Measurements from ENCODE around the gene LASP1NB.
"Not testable (repeated sequence)": the region's sequence is repeated elsewhere in the genome, so short reads cannot be mapped to it uniquely, and the experiment has no call there.

The LASP1NB gene

DNA sequence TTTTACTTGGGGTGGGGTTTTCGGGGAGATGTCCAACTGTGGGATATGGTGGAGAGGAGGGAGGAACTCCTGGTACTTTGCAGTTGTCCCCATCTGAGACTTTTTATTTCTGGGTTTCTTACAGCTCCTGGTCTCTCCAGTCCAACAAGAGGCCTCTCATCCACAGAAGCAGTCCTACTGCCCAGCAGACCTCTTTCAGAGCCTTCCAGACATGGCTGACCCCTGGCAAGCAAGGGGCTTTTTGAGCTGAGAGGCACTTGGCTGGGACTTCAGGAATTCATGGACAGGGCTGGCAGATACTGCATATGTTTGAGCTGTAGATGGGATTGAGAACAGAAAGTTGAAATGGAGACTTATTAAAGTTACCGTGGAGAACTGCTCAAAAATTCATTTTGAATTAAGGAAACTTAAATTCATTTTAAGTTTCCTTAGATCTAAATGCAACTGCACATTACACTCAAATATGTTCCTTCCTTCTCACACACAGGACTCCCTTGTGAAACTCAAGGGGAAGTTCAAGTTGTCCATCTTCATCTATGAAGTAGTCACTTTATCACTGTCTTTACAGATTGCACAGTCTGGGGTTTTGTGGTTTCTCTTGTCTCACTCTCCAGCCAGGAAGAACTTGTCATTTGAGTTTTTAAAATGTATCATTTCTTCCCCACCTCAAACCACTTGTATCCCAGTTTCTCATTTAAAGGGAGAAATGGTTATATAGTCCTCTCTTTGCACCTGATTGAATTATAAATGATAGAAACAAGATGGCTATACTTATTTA is 1.1 kb downstream of the LASP1NB start:
- H3K9me3 Mint-ChIP-seq, result no peaks in the 10 kb centered on the region
- ChIA-PET CTCF (interaction anchor here (0.7 kb wide), 1 partner anchor 600 kb away, joined by 5 read pairs; no protein-coding TSS in a partner anchor), POLR2A (interaction anchor here (0.7 to 5.1 kb wide), 4 partner anchors 9 to 57 kb away, joined by 3 to 31 read pairs (median 6); partner anchors contain the start of genes FBXO47 and LASP1)
- peak overlapping the region; percentile 3 for H3K27ac Mint-ChIP-seq
- ATAC-seq (ENCODE audit: low read depth) (no peak), DNase-seq (no peak)
- peaks cover 10% of the 10 kb centered on the region for H3K4me1 Mint-ChIP-seq
- TF ChIP-seq, protein P1, sequence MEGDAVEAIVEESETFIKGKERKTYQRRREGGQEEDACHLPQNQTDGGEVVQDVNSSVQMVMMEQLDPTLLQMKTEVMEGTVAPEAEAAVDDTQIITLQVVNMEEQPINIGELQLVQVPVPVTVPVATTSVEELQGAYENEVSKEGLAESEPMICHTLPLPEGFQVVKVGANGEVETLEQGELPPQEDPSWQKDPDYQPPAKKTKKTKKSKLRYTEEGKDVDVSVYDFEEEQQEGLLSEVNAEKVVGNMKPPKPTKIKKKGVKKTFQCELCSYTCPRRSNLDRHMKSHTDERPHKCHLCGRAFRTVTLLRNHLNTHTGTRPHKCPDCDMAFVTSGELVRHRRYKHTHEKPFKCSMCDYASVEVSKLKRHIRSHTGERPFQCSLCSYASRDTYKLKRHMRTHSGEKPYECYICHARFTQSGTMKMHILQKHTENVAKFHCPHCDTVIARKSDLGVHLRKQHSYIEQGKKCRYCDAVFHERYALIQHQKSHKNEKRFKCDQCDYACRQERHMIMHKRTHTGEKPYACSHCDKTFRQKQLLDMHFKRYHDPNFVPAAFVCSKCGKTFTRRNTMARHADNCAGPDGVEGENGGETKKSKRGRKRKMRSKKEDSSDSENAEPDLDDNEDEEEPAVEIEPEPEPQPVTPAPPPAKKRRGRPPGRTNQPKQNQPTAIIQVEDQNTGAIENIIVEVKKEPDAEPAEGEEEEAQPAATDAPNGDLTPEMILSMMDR (IDR thresholded peaks at IDR 0.05), result no peak
- no peak overlapping the region for H3K4me3 Mint-ChIP-seq
- H3K27me3 Mint-ChIP-seq, result no peaks in the 10 kb centered on the region
- intact Hi-C loops (cut with micrococcal nuclease), result no loop called here
- H3K36me3 Mint-ChIP-seq (ENCODE audit: low read depth), result no peaks in the 10 kb centered on the region

DNA sequence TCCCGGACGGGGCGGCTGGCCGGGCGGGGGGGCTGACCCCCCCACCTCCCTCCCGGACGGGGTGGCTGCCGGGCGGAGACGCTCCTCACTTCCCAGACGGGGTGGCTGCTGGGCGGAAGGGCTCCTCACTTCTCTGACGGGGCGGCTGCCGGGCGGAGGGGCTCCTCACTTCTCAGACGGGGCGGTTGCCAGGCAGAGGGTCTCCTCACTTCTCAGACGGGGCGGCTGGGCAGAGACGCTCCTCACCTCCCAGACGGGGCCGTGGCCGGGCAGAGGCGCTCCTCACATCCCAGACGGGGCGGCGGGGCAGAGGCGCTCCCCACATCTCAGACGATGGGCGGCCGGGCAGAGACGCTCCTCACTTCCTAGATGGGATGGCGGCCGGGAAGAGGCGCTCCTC is 5.4 kb downstream of the LASP1NB start:
- H3K4me1 Mint-ChIP-seq; H3K36me3 Mint-ChIP-seq (ENCODE audit: low read depth); intact Hi-C loops (cut with micrococcal nuclease); H3K9me3 Mint-ChIP-seq; H3K4me3 Mint-ChIP-seq; ATAC-seq (ENCODE audit: low read depth); CTCF ChIA-PET; DNase-seq; H3K27me3 Mint-ChIP-seq; POLR2A ChIA-PET; H3K27ac Mint-ChIP-seq: not testable (repeated sequence)

DNA sequence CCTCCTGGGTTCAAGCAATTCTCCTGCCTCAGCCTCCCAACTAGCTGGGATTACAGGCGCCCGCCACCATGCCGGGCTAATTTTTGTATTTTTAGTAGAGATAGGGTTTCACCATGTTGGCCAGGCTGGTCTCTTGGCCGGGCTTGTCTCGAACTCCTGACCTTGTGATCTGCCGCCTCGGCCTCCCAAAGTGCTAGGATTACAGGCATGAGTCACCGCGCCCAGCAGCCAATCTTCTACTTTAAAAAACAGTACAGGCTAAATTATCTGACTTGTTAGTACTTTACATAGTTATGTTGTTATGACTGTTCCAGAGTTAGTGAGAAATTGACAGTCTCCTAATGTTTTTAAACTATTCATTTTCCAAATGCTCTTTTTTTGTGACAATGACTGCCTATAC is 8.5 kb downstream of the LASP1NB start:
- H3K27me3 Mint-ChIP-seq; H3K4me1 Mint-ChIP-seq; H3K27ac Mint-ChIP-seq; ATAC-seq (ENCODE audit: low read depth); H3K4me3 Mint-ChIP-seq; H3K9me3 Mint-ChIP-seq; DNase-seq; POLR2A ChIA-PET; H3K36me3 Mint-ChIP-seq (ENCODE audit: low read depth); intact Hi-C loops (cut with micrococcal nuclease): not testable (repeated sequence)
- CTCF ChIA-PET, result interaction anchor here (1.6 kb wide), 1 partner anchor 49 kb away, joined by 5 read pairs; no protein-coding TSS in a partner anchor

DNA sequence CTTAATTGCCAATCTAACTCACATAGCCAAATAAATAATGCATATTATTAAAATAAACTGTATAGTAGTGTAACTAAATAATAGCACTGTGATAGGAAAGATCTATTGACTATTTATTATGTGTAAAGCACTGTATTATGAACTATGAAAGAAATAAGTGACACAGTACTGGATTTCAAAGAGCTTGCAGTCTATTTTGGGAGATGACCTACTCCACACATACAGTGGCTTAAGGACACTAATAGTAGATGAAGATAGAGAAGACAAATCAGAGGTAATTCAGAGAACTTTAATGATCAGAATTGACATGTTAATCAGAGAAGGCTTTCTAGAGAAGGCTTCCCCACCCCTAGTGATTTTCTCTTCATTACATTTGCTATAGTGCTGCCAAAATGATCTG is 14.6 kb downstream of the LASP1NB start:
- Mint-ChIP-seq H3K27ac (no peak overlapping the region), H3K27me3 (peaks cover 3% of the 10 kb centered on the region), H3K4me1 (peaks cover 4% of the 10 kb centered on the region), H3K4me3 (no peak overlapping the region), H3K36me3 (ENCODE audit: low read depth) (no peaks in the 10 kb centered on the region), H3K9me3 (no peaks in the 10 kb centered on the region)
- POLR2A ChIA-PET, result interaction anchor here (0.6 kb wide), 1 partner anchor 129 kb away, joined by 8 read pairs; no protein-coding TSS in a partner anchor
- CTCF ChIA-PET, result interaction anchor here (1.2 kb wide), 1 partner anchor 225 kb away, joined by 3 read pairs; no protein-coding TSS in a partner anchor
- DNase-seq, result no peak
- intact Hi-C loops (cut with micrococcal nuclease), result no loop called here
- ATAC-seq (ENCODE audit: low read depth), result no peak
- TF ChIP-seq, protein P1 (IDR thresholded peaks at IDR 0.05), result no peak

DNA sequence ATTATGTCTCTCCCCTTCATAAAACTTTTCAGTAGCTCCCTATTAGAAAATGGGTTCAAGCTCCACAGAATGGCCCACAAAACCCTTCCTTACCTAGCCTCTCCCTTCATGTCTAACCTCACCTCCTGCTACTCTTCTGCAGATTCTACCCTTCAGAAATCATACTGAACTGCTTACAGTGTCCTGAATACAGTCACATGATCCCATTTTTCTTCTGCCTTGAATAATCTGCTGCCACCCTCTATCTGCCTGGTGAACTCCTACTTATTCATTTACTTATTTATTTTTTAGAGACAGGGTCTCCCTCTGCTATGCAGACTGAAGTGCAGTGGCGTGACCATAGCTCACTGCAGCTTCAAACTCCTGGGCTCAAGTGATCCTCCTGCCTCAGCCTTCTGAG is 15.0 kb downstream of the LASP1NB start:
- Mint-ChIP-seq H3K4me1 (peaks cover 4% of the 10 kb centered on the region), H3K27me3 (peaks cover 3% of the 10 kb centered on the region), H3K4me3 (no peak overlapping the region), H3K27ac (no peak overlapping the region), H3K9me3 (no peaks in the 10 kb centered on the region), H3K36me3 (ENCODE audit: low read depth) (no peaks in the 10 kb centered on the region)
- TF ChIP-seq, protein P1 (IDR thresholded peaks at IDR 0.05), result no peak
- POLR2A ChIA-PET, result interaction anchor here (0.6 kb wide), 1 partner anchor 130 kb away, joined by 8 read pairs; no protein-coding TSS in a partner anchor
- intact Hi-C loops (cut with micrococcal nuclease), result no loop called here
- no peak for DNase-seq
- no peak for ATAC-seq (ENCODE audit: low read depth)
- CTCF ChIA-PET, result interaction anchor here (0.6 to 1.2 kb wide), 2 partner anchors 116 to 225 kb away, joined by 3 read pairs; no protein-coding TSS in a partner anchor

DNA sequence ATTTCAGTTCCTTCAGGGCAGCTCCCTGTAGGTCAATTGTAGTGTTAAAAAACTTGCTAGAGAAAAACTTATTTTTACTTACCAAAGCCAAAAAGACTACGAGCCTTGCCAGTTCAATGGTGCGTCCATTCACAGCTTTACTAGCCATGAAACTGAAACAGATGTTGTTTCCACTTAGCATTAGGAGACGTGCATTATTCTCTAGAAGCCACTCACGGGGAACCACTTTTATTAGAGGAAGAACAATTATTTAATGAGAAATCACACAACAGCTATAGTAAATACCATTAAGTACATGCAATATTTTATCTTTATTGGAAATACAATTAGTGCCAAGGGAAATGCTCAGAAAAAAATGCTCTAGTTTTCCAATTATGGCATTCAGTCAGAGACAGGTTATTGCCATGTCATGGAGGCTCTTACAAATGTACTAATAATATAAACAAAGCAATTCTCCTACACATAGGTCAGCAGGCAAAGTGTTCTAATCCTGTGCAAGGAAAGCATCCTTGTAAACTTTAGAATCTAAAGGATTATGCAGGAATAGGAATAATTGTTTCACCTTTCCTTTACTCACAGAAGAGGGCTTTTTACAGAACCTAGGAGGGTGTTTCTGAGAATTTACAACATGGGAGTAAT is 17.4 kb downstream of the LASP1NB start:
- Mint-ChIP-seq H3K36me3 (ENCODE audit: low read depth) (no peaks in the 10 kb centered on the region), H3K27ac (no peak overlapping the region), H3K9me3 (no peaks in the 10 kb centered on the region), H3K4me1 (peaks cover 4% of the 10 kb centered on the region), H3K4me3 (no peak overlapping the region), H3K27me3 (no peaks in the 10 kb centered on the region)
- intact Hi-C loops (cut with micrococcal nuclease), result no loop called here
- ChIA-PET POLR2A (interaction anchor here (1.6 kb wide), 1 partner anchor 24 kb away, joined by 4 read pairs; the partner anchor contains the start of gene FBXO47), CTCF (no interaction called here)
- DNase-seq (no peak), ATAC-seq (ENCODE audit: low read depth) (no peak)
- TF ChIP-seq, protein P1 (IDR thresholded peaks at IDR 0.05), result no peak

All from activated B cell treated with CpG ODN at 0.5 μM for 24 hours (primary cell).